ENCODE results near the gene GIMD1.

GRCh38 chr4:106362086-106362825 lies 6.3 kb downstream of the GIMD1 start:
- TF ChIP-seq CTCF (IDR thresholded peaks at IDR 0.05; ENCODE audit: low read length): no peak
- TF ChIP-seq EZH2phosphoT487 (IDR thresholded peaks at IDR 0.05; ENCODE audit: low read length): no peak
- TF ChIP-seq EZH2 (optimal IDR thresholded peaks at IDR 0.05; ENCODE audit: low read depth, low read length): no peak
